OCI-LY1 (cell line): ENCODE measurements around the gene CCR8.

Source experiments
- EZH2 ChIP-seq: fragments of 200-600 bp; sonication (generic), shearing (Covaris generic); IDR thresholded peaks from 2 replicates; pipeline ENCODE4 v1.8.0; 2017; ENCODE audit warnings: borderline replicate concordance, mixed run types, mild to moderate bottlenecking, antibody characterized with exemption, low read length, moderate library complexity, mixed read lengths
- TF ChIP-seq, protein P1 (sequence below): fragments of 200-600 bp; sonication (generic), shearing (Covaris generic); IDR thresholded peaks from 2 replicates; pipeline ENCODE4 v1.5.1; 2017; ENCODE audit warnings: mild to moderate bottlenecking, antibody characterized with exemption, low read length, moderate library complexity, mixed read lengths

DNA sequence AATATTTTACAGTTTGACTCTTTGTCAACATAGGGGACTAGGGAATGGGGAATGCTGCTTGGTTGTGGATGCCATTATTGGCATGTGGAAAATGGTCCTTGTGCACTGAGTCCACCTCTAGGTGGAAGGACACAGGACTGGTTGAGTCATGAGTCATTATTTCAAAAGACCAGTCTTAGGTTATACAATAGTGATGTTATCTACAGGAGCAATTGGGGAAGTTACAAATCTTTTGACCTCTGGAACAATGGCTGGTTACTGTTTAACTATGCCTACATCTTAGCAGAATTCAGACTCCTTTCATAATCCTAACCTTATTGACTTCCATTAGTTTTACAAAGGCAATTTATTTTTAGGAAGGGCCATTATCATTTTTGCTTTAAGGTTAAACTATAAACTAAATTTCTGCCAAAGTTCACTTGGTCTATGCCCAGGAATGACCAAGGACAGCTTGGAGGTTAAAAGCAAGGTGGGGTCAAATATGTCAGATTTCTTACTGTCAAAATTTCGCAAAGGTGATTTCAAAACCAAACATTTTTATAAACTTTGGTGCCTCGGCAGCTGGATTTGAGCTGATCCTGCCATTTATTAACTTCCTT lies 11.8 kb upstream of the CCR8 start:
- TF ChIP-seq, protein P1, sequence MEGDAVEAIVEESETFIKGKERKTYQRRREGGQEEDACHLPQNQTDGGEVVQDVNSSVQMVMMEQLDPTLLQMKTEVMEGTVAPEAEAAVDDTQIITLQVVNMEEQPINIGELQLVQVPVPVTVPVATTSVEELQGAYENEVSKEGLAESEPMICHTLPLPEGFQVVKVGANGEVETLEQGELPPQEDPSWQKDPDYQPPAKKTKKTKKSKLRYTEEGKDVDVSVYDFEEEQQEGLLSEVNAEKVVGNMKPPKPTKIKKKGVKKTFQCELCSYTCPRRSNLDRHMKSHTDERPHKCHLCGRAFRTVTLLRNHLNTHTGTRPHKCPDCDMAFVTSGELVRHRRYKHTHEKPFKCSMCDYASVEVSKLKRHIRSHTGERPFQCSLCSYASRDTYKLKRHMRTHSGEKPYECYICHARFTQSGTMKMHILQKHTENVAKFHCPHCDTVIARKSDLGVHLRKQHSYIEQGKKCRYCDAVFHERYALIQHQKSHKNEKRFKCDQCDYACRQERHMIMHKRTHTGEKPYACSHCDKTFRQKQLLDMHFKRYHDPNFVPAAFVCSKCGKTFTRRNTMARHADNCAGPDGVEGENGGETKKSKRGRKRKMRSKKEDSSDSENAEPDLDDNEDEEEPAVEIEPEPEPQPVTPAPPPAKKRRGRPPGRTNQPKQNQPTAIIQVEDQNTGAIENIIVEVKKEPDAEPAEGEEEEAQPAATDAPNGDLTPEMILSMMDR = no peak
- TF ChIP-seq EZH2 = no peak
